ENCODE measurements around the gene NMRK1.

The NMRK1 gene

GRCh38 chr9:75054368-75055001 is 33.5 kb downstream of the NMRK1 start:
- FAIRE-seq: no peak

DNA sequence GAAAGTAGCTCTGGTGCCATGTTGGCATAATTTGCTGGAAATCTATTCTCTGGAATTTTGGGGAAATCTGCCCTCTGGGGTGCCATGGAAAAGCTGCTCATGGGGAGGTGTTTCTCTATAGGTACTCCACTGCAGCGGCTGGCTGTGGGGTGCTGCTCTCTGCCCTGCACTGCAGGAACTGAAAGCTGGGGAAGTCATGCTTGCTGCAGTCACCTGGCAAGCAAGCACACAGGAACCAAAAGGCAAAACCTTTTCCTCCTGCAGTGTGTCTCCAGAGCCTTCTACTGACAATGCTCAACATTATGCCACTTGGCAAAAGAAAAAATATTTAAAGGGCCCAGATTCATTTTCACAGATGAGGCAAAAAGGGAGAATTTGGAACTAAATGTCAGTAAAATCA is 34.1 kb downstream of the NMRK1 start:
- no peak for FAIRE-seq

- no peak for FAIRE-seq
Measured at GRCh38 chr9:75051285-75051684, 36.7 kb downstream of the NMRK1 start.

- no peak for FAIRE-seq
Measured at GRCh38 chr9:75047506-75047905, 40.4 kb downstream of the NMRK1 start.

DNA sequence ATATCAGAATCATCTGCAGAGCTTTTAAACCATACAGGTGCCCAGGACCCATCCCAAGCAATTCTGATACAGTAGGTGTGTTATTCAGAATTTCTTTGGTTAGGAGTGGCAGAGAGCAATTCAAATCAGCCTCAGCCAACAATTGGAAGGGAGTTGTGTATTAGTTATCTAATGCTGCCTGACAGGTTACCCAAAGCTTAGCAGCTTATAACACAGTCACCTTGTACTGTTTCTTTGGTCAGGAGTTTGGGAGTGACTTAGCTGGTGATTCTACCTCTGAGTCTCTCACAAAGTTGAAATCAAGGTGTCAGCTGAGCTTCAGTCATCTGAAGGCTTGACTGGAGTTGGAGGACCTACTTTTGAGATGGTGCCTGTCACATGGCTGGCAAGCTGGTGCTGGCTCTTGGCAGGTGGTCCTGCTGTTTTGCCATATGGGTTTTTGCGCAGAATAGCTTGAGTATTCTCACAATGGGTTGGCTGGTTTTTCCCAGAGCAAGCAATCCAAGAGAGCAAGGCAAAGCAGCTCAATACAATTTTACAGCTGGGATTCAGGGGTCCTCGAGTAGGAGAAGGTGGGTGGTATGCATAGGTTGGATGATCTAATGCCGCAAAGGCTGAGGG is 41.1 kb downstream of the NMRK1 start:
- FAIRE-seq: no peak

GRCh38 chr9:75041041-75041440 is 46.9 kb downstream of the NMRK1 start:
- FAIRE-seq: no peak

GRCh38 chr9:75039801-75040200 is 48.2 kb downstream of the NMRK1 start:
- FAIRE-seq: no peak

GRCh38 chr9:75039009-75039408 is 48.9 kb downstream of the NMRK1 start:
- FAIRE-seq: no peak

GRCh38 chr9:75036793-75037192 is 51.2 kb downstream of the NMRK1 start:
- FAIRE-seq: no peak

GRCh38 chr9:75033791-75034473 is 54.0 kb downstream of the NMRK1 start:
- FAIRE-seq: no peak

GRCh38 chr9:75027187-75028107 is 60.5 kb downstream of the NMRK1 start:
- FAIRE-seq: no peak

DNA sequence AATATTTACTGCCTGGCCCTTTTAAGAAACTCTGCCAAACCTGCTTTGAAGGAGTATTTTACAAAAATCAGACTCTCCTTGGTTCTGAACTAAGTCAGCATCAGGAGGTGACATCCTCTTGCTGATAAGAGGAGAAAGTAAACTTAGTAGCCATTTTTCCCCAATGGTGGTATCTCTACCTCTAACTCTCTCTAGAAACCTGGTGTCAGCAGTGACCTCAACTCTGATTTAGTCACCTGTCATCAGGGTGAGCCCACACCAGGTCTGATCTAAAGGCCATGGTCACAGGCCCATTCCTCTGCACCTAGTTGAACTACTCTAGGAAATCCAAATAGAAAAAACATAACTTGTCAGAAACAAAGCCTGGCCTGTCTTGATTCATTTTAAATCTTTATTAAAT is 64.1 kb downstream of the NMRK1 start:
- no peak for FAIRE-seq

- FAIRE-seq: no peak
Measured at GRCh38 chr9:75019654-75020053, 68.3 kb downstream of the NMRK1 start.

DNA sequence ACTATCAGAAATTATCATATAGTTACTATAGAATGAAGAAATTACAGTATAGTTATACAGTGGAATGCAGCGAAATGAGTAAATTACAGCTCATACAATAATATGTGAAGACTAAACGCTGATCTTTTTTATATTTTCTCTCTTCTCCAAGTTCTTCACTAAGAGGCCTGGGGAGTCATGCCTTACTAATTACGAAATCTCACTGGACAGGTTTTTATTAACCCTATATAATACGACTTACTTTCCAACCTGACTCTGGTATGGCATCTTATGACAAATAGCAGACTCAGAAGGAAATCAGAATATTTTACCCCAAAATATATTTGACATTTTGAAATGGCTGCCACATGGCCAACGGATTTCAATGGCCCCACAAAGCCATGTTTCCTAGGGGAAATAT is 68.9 kb downstream of the NMRK1 start:
- no peak for FAIRE-seq

DNA sequence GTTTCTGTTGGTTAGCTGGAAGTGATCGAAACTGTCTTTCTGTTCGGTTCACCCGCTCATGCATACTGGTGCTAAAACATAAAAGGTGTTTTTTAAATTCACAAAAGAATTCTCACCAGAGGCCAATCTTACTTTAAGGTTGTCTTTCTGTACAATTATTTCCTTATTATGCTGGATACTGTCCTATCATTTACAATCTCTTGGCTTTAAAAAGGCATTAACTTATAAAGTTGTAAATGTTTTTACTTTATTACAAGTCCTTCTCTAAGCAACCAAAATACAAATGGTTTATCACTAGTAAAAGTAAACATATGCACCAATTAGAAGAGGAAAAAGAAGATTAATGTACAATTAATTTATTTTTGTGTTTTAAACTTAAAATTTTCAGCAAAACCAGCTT is 70.6 kb downstream of the NMRK1 start:
- no peak for FAIRE-seq

DNA sequence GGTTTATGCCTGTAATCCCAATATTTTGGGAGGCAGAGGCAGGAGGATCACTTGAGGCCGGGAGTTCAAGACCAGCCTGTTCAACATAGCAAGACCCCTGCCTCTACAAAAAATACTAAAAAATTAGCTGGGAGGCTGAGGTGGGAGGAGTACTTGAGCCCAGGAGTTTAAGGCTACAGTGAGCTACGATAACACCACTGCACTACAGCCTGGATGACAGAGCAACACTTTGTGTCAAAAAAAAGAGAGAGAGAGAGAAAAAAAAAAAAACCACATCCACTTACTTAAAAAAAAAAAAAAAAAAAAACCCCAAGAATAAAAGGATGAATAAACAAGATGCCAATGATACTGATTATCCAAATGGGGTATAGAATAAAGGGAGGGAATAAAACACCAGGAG is 74.2 kb downstream of the NMRK1 start:
- no peak for FAIRE-seq

Measured in A204.1 (cell line).